ENCODE data around the gene CDC37L1. TPM values are rescaled to one million over a fixed set of nuclear protein-coding genes. Genes with fewer than 3 reads are reported as not detected.

The CDC37L1 gene
- total RNA-seq, 2 donors from 2014 or later, result 29.2 to 37.7 TPM

- no peak overlapping the region for H3K4me3 ChIP-seq
- intact Hi-C loops (cut with DNase I), result no loop called here
- no peaks in the 10 kb centered on the region for H3K36me3 ChIP-seq
Measured at GRCh38 chr9:4701526-4701925, 22.2 kb downstream of the CDC37L1 start.

DNA sequence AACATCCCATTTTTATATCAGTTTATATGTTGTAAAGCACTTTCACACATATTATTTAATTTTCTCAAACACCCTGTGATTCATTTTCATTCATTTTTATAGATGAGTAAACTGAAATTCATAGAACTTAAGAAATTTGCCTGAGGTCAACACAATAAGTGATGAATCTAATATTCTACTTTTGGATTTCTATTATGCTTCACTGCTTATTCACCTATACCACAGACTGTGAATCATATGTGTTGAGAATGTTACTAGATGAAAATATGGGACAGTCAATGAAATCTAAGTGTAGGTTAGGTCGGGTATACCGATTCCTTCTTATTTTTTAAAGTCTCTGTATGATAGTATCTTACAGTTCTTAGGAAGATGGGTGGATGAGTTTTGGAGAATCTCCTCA, 24.8 kb downstream of the CDC37L1 start:
- Histone ChIP-seq H3K27me3 (replicated peaks; ENCODE audit: insufficient read depth) (no peaks in the 10 kb centered on the region), H3K36me3 (no peaks in the 10 kb centered on the region), H3K27ac (no peak overlapping the region), H3K9me3 (no peaks in the 10 kb centered on the region), H3K4me3 (no peak overlapping the region), H3K4me1 (replicated peaks) (no peaks in the 10 kb centered on the region)
- TF ChIP-seq, protein P1, sequence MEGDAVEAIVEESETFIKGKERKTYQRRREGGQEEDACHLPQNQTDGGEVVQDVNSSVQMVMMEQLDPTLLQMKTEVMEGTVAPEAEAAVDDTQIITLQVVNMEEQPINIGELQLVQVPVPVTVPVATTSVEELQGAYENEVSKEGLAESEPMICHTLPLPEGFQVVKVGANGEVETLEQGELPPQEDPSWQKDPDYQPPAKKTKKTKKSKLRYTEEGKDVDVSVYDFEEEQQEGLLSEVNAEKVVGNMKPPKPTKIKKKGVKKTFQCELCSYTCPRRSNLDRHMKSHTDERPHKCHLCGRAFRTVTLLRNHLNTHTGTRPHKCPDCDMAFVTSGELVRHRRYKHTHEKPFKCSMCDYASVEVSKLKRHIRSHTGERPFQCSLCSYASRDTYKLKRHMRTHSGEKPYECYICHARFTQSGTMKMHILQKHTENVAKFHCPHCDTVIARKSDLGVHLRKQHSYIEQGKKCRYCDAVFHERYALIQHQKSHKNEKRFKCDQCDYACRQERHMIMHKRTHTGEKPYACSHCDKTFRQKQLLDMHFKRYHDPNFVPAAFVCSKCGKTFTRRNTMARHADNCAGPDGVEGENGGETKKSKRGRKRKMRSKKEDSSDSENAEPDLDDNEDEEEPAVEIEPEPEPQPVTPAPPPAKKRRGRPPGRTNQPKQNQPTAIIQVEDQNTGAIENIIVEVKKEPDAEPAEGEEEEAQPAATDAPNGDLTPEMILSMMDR (IDR thresholded peaks at IDR 0.05), result no peak
- TF ChIP-seq POLR2AphosphoS5 (IDR thresholded peaks at IDR 0.05) (no peak), POLR2A (IDR thresholded peaks at IDR 0.05) (no peak)
- 93% methylated on average over 2 of the region's 2 CpGs for WGBS
- intact Hi-C loops (cut with DNase I), result no loop called here
- no peak for DNase-seq (ENCODE audit: low spot score)

More at GRCh38 chr9:4701526-4701925, 22.2 kb downstream of the CDC37L1 start:
- Histone ChIP-seq H3K27ac (no peak overlapping the region), H3K4me1 (replicated peaks) (no peaks in the 10 kb centered on the region), H3K27me3 (replicated peaks; ENCODE audit: insufficient read depth) (no peaks in the 10 kb centered on the region), H3K9me3 (no peaks in the 10 kb centered on the region)
- 29% methylated on average over 1 of the region's 1 CpG for WGBS
- no peak for DNase-seq (ENCODE audit: low spot score)
- TF ChIP-seq POLR2AphosphoS5 (IDR thresholded peaks at IDR 0.05) (no peak), POLR2A (IDR thresholded peaks at IDR 0.05) (no peak)
- TF ChIP-seq, protein P1 (IDR thresholded peaks at IDR 0.05), result no peak

- Histone ChIP-seq H3K27ac (no peak overlapping the region), H3K4me3 (no peak overlapping the region), H3K4me1 (replicated peaks) (no peaks in the 10 kb centered on the region), H3K27me3 (replicated peaks; ENCODE audit: insufficient read depth) (no peaks in the 10 kb centered on the region), H3K36me3 (no peaks in the 10 kb centered on the region), H3K9me3 (no peaks in the 10 kb centered on the region)
- no peak for TF ChIP-seq POLR2AphosphoS5 (IDR thresholded peaks at IDR 0.05)
- TF ChIP-seq POLR2A (IDR thresholded peaks at IDR 0.05), result no peak
- TF ChIP-seq, protein P1 (IDR thresholded peaks at IDR 0.05), result no peak
- WGBS, result 26% methylated on average over 2 of the region's 2 CpGs
- intact Hi-C loops (cut with DNase I), result no loop called here
- DNase-seq (ENCODE audit: low spot score), result no peak
Measured at GRCh38 chr9:4706021-4706420, 26.7 kb downstream of the CDC37L1 start.

- H3K27me3 ChIP-seq (replicated peaks; ENCODE audit: insufficient read depth), result no peaks in the 10 kb centered on the region
- H3K27ac ChIP-seq, result no peak overlapping the region
- 82% methylated on average over 4 of the region's 4 CpGs for WGBS
- H3K9me3 ChIP-seq, result no peaks in the 10 kb centered on the region
- no peak overlapping the region for H3K4me3 ChIP-seq
- DNase-seq (ENCODE audit: low spot score), result no peak
- TF ChIP-seq POLR2A (IDR thresholded peaks at IDR 0.05), result no peak
- no peak for TF ChIP-seq POLR2AphosphoS5 (IDR thresholded peaks at IDR 0.05)
- TF ChIP-seq, protein P1 (IDR thresholded peaks at IDR 0.05), result no peak
- H3K4me1 ChIP-seq (replicated peaks), result no peaks in the 10 kb centered on the region
- H3K36me3 ChIP-seq, result no peaks in the 10 kb centered on the region
- intact Hi-C loops (cut with DNase I), result no loop called here
Measured at GRCh38 chr9:4706971-4707622, 27.7 kb downstream of the CDC37L1 start.

- H3K27ac ChIP-seq, result no peak overlapping the region
- no peaks in the 10 kb centered on the region for H3K27me3 ChIP-seq (replicated peaks; ENCODE audit: insufficient read depth)
- no peak overlapping the region for H3K4me3 ChIP-seq
- H3K36me3 ChIP-seq, result no peaks in the 10 kb centered on the region
- TF ChIP-seq POLR2AphosphoS5 (IDR thresholded peaks at IDR 0.05), result no peak
- TF ChIP-seq, protein P1 (IDR thresholded peaks at IDR 0.05), result no peak
- no peak for TF ChIP-seq POLR2A (IDR thresholded peaks at IDR 0.05)
- H3K4me1 ChIP-seq (replicated peaks), result no peaks in the 10 kb centered on the region
- DNase-seq (ENCODE audit: low spot score), result no peak
- intact Hi-C loops (cut with DNase I), result no loop called here
- H3K9me3 ChIP-seq, result no peaks in the 10 kb centered on the region
Measured at GRCh38 chr9:4709380-4709779, 30.0 kb downstream of the CDC37L1 start.
